NOMO-1 treated with dmso at 0.1 percent for 144 hours (cell line): ENCODE results near the gene SCNN1B.

Experiments
- DNase-seq: peaks from one replicate; lab custom pipeline; 2025; ENCODE audit not compliant: unreplicated experiment; lab: John Stamatoyannopoulos, UW

SCNN1B gene

DNA sequence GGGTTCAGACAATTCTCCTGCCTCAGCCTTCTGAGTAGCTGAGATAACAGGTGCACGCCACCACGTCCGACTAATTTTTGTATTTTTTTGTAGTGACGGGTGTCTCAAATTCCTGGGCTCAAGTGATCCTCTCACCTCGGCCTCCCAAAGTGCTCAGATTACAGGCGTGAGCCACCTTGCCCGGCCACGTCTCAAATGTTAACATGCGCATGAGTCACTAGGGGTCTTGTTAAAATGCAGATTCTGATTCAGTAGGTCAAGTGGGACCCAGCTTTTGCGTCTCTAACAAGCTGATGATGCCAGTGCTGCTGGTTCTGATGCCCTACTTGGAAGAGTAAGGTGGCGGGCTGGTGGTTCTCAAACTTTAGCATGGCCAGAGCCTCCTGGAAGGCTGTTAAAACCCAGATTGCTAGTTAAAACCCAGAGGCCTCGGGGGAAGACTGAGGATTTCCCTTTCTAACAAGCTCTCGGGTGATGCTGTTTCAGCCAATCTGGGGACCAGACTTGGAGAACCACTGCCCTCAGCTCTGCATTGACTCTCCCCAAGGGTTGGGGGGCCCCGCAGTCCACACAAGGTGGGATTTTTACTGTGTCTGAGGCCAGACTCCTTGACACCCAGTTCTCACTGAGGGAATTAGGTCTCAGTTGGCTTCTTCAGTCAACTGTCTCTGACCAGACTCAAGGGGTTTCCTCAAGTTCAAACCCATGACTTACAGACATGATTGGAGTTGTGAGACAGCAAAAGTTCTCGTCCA is 17.9 kb downstream of the SCNN1B start:
- no peak for DNase-seq

DNA sequence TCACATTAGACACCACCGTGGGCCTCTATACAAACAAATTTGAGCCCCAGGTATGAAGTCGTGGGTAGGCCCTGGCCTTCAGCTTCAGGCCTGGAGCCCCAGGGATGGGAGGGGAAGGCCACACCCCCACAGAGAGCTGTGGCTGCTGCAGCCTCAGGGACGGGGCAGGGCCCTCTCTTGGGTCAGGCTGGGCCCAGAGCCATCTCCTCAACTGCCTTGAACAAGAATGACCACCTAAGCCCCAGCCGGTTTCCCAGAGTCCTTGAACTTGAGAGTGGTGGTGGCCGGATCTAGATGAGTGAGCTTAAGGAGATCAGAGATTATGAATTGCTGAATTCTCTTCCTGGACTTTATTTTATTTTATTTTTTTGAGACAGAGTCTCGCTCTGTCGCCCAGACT is 18.6 kb downstream of the SCNN1B start:
- DNase-seq: no peak

DNA sequence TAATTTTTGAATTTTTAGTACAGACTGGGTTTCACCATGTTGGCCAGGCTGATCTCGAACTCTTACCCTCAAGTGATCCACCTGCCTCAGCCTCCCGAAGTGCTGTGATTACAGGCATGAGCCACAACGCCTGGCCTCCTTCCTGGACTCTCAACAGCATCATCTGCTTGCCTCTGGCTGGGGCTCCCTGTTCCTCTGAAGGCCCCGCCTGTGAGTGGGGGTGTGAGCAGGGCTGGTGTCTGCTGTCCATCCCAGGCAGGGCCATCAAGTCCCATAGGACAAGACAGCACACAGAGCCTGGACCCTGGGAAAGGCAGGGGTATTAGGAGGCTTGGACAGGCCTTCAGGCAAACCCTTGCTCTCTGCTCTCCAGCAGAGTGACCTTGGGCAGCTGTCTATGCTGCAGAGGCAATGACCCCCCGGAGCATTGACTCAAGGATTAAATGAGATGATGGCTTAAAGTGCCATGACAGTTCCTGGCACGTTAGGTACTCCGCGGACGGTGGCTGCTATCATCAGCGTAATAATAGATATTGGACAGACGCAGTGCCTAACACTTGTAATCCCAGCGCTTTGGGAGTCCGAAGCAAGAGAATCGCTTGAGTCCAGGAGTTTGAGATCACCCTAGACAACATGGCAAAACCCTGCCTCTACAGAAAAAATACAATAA is 19.2 kb downstream of the SCNN1B start:
- no peak for DNase-seq

GRCh38 chr16:23323224-23324030 is 21.3 kb downstream of the SCNN1B start:
- DNase-seq: no peak

- DNase-seq: no peak
These were observed 22.6 kb downstream of the SCNN1B start for GRCh38 chr16:23324727-23325126.

DNA sequence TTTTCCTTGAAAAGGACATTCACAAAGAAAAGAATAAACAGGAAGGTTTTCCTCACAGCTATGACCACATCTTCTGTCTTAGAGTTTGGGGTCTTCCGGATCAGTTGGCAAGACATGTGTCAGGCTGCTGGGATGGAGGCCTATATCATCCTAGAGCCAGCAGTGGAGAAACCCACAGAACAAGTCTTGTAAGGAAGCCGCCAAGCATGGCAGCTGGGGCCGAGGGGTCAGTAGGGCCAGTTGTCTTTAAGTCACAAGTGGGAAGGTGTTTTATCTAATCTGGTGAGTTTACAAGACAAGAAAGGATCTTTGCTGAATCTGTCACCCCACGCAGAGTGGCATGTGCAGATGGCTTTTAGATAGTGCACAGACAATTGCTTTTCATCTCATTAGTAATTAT is 25.7 kb downstream of the SCNN1B start:
- no peak for DNase-seq

GRCh38 chr16:23330161-23330560 is 28.1 kb downstream of the SCNN1B start:
- DNase-seq: no peak

DNA sequence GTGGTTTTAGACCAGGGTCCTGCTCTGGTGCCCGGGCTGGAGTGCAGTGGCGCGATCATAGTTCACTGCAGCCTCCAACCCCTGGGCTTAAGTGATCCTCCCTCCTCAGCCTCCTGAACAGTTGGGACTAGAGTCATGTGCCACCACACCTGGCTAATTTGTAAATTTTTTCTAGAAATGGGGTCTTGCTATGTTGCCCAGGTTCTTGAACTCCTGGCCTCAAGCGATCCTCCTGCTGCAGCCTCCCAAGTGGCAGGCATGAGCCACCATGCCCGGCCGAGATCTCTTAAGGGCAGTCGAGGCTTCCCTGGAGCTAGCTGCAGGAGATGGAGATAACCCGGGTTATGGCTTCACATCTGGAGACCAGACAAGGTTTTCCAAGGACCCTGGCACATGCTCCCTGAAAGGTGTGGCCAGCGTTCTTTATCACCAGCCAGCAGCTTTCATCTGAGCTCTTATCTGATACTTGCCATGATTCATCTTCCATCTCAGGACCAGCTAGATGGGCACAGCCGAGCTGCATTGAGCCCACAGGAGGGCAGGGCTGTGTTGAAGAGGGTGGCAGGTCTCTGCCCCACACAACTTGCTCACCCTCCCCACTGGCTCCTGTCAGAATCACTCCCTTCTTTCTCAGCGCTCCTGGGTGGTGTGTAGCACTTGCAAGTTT is 28.6 kb downstream of the SCNN1B start:
- DNase-seq: no peak

GRCh38 chr16:23333034-23333579 is 31.0 kb downstream of the SCNN1B start:
- no peak for DNase-seq

GRCh38 chr16:23333831-23334456 is 31.8 kb downstream of the SCNN1B start:
- DNase-seq: no peak

DNA sequence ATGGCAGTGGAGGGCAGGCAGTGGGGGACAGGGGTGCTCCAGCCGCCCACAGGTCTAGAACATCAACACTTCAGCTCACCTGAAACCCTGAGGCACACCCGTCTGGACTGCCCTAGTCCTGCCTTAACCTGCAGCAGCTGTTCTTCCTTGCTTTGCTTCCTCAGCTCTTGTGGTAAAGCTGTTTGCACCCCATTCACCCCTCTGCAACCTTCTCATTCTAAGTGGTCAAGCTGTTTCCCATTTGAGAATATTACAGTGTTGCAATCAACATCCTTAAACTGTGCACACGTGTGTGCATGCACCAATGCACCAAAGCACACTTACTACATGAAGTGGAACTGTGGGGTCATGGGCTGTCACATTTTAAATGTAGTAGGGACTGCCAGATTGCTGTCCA is 32.4 kb downstream of the SCNN1B start:
- no peak for DNase-seq

GRCh38 chr16:23334950-23335349 is 32.8 kb downstream of the SCNN1B start:
- DNase-seq: no peak

DNA sequence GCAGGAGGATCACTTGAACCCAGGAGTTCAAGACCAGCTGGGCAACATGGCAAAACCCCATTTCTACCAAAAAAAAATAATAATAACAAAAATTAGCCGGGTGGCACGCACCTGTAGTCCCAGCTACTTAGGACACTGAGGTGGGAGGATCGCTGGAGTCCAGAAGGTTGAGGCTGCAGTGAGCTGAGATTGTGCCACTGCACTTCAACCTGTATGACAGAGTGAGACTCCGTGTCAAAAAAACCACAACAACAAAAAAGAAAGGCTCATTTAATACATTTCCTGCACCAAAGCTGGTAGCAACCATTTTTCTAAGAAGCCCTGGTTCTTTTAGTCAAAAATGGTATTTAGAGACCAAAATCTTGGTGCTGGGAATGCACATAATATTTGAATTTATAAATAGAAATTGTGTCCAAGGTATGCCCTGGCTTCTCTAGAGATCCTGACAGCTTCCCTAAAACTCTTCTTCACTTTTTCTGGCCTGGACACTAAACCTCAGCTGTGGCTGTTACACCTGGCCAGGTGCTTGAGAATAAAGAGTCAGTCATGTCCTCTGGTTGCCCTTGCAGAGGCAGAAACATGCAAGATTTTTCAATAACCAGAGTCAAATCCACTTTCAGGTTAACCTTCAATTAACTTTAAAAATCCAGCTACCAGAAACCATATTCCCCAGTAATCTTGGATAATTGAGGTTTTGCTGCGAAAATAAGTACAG is 35.9 kb downstream of the SCNN1B start:
- DNase-seq: no peak

GRCh38 chr16:23339787-23340186 is 37.7 kb downstream of the SCNN1B start:
- no peak for DNase-seq

GRCh38 chr16:23342083-23342640 is 40.1 kb downstream of the SCNN1B start:
- DNase-seq: no peak

GRCh38 chr16:23343643-23344612 is 41.8 kb downstream of the SCNN1B start:
- DNase-seq: no peak

GRCh38 chr16:23345237-23345636 is 43.1 kb downstream of the SCNN1B start:
- no peak for DNase-seq
